MM.1S (cell line): ENCODE data around the gene SMIM1.

Experiments
- DNase-seq: peaks from one replicate; pipeline ENCODE4 v3.0.0-alpha.2; 2015
- H2AFZ ChIP-seq: fragments of 300-600 bp; sonication (generic); 2 replicates; pipeline ENCODE4 v1.6.0; 2016; ENCODE audit warnings: antibody characterized with exemption, low read length
- H3F3A ChIP-seq: fragments of 300-600 bp; sonication (generic); 2 replicates; pipeline ENCODE4 v1.6.1; 2016; ENCODE audit warnings: mild to moderate bottlenecking, antibody characterized with exemption, low read length, moderate library complexity, mixed read lengths; ENCODE audit not compliant: insufficient read depth
- H3K27ac ChIP-seq: fragments of 300-600 bp; sonication (generic); 2 replicates; pipeline ENCODE4 v1.5.1; 2016; ENCODE audit warnings: mild to moderate bottlenecking, low read length
- H3K27me3 ChIP-seq: fragments of 300-600 bp; sonication (generic); replicated peaks from 2 replicates; pipeline ENCODE4 v1.6.0; 2016; ENCODE audit warnings: low read length; ENCODE audit not compliant: insufficient read depth
- H3K36me3 ChIP-seq: fragments of 300-600 bp; sonication (generic); replicated peaks from 2 replicates; pipeline ENCODE4 v1.6.1; 2016; ENCODE audit warnings: mild to moderate bottlenecking, low read length, mixed read lengths; ENCODE audit not compliant: insufficient read depth
- H3K4me1 ChIP-seq: fragments of 300-600 bp; sonication (generic); 2 replicates; pipeline ENCODE4 v1.6.1; 2016; ENCODE audit warnings: low read length, mixed read lengths
- H3K4me2 ChIP-seq: fragments of 300-600 bp; sonication (generic); 2 replicates; pipeline ENCODE4 v1.6.0; 2016; ENCODE audit warnings: low read depth, low read length
- H3K4me3 ChIP-seq: fragments of 300-600 bp; sonication (generic); 2 replicates; pipeline ENCODE4 v1.5.1; 2016; ENCODE audit warnings: low read length, mixed read lengths
- H3K79me2 ChIP-seq: fragments of 300-600 bp; sonication (generic); 2 replicates; pipeline ENCODE4 v1.6.1; 2016; ENCODE audit warnings: mixed run types, low read length, mixed read lengths
- H3K9ac ChIP-seq: fragments of 300-600 bp; sonication (generic); 2 replicates; pipeline ENCODE4 v1.6.1; 2016; ENCODE audit warnings: low read length, mixed read lengths
- H3K9me2 ChIP-seq: fragments of 300-600 bp; sonication (generic); replicated peaks from 2 replicates; pipeline ENCODE4 v1.6.1; 2016; ENCODE audit warnings: mild to moderate bottlenecking, low read length, mixed read lengths; ENCODE audit not compliant: insufficient read depth
- H3K9me3 ChIP-seq: fragments of 300-600 bp; sonication (generic); replicated peaks from 2 replicates; pipeline ENCODE4 v1.6.1; 2016; ENCODE audit warnings: mild to moderate bottlenecking, low read length, mixed read lengths; ENCODE audit not compliant: insufficient read depth
- H4K20me1 ChIP-seq: fragments of 300-600 bp; sonication (generic); 2 replicates; pipeline ENCODE4 v1.6.1; 2016; ENCODE audit warnings: mild to moderate bottlenecking, low read length, moderate library complexity, mixed read lengths; ENCODE audit not compliant: insufficient read depth
- EZH2 ChIP-seq: fragments of 300-600 bp; sonication (generic); optimal IDR thresholded peaks from 2 replicates; pipeline ENCODE3; 2017; ENCODE audit warnings: low read depth, mild to moderate bottlenecking, antibody characterized with exemption, low read length, mixed read lengths
- EZH2phosphoT487 ChIP-seq: fragments of 300-600 bp; sonication (generic); IDR thresholded peaks from 2 replicates; pipeline ENCODE4 v1.6.1; 2018; ENCODE audit warnings: antibody characterized with exemption, low read length
- TF ChIP-seq, protein P1 (sequence below): fragments of 300-600 bp; sonication (generic); IDR thresholded peaks from 2 replicates; pipeline ENCODE4 v1.5.1; 2016; ENCODE audit warnings: antibody characterized with exemption, low read length, mixed read lengths

The SMIM1 gene

DNA sequence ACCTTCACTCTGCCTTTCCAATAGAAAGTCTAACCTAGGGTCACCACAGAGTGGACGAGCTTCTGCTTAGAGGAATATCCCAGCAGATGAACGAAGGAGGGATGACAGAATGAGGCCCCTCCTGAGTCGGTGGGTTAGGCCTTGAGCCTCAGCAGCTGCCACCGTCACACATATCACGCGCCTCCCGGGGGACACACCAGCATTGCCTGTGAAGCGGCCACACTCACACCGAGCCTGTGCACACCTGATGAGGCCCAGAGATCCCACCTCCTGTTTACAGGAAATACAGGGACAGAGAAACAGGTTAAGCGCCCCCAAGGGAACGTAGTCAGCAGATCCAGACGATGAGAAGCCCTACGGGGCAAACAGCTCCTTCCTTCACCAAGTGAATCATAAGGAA, 48.9 kb downstream of the SMIM1 start:
- DNase-seq, result no peak
- TF ChIP-seq EZH2 (no peak), EZH2phosphoT487 (no peak)
- TF ChIP-seq, protein P1, sequence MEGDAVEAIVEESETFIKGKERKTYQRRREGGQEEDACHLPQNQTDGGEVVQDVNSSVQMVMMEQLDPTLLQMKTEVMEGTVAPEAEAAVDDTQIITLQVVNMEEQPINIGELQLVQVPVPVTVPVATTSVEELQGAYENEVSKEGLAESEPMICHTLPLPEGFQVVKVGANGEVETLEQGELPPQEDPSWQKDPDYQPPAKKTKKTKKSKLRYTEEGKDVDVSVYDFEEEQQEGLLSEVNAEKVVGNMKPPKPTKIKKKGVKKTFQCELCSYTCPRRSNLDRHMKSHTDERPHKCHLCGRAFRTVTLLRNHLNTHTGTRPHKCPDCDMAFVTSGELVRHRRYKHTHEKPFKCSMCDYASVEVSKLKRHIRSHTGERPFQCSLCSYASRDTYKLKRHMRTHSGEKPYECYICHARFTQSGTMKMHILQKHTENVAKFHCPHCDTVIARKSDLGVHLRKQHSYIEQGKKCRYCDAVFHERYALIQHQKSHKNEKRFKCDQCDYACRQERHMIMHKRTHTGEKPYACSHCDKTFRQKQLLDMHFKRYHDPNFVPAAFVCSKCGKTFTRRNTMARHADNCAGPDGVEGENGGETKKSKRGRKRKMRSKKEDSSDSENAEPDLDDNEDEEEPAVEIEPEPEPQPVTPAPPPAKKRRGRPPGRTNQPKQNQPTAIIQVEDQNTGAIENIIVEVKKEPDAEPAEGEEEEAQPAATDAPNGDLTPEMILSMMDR, result no peak
- Histone ChIP-seq H2AFZ (no peak overlapping the region), H3F3A (no peaks in the 10 kb centered on the region), H3K27ac (no peak overlapping the region), H3K9me2 (no peaks in the 10 kb centered on the region), H3K79me2 (no peaks in the 10 kb centered on the region), H3K4me3 (no peak overlapping the region), H3K36me3 (no peaks in the 10 kb centered on the region), H3K4me1 (no peaks in the 10 kb centered on the region), H3K9me3 (no peaks in the 10 kb centered on the region), H3K9ac (no peak overlapping the region), H3K4me2 (no peak overlapping the region), H4K20me1 (no peaks in the 10 kb centered on the region), H3K27me3 (no peaks in the 10 kb centered on the region)

DNA sequence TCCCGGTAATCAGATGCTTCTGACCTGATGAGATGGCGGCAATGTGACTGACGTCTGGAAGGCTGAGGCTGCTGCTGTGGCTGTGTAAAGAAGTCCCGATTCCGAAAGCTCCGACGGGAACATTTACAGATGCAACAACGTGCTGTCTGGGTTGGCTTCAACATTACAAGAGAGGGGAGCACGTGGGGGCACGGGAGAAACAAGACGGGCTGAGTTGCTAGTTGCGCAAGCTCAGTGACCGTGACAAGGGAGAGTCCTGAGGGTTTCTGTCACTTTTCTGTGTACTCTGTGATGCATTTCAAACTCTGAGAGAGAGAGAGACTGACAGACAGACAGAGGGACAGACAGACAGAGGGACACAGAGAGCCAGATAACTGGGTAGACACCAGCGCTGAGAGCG, 49.4 kb downstream of the SMIM1 start:
- Histone ChIP-seq H3K27ac (no peak overlapping the region), H3K9ac (no peak overlapping the region), H3K4me1 (no peaks in the 10 kb centered on the region), H4K20me1 (no peaks in the 10 kb centered on the region), H3K9me2 (no peaks in the 10 kb centered on the region), H3K79me2 (no peaks in the 10 kb centered on the region), H3K36me3 (no peaks in the 10 kb centered on the region), H3F3A (no peaks in the 10 kb centered on the region), H2AFZ (no peak overlapping the region), H3K4me3 (no peak overlapping the region), H3K27me3 (no peaks in the 10 kb centered on the region), H3K4me2 (no peak overlapping the region), H3K9me3 (no peaks in the 10 kb centered on the region)
- no peak for DNase-seq
- TF ChIP-seq EZH2 (no peak), EZH2phosphoT487 (no peak)
- TF ChIP-seq, protein P1, result no peak

DNA sequence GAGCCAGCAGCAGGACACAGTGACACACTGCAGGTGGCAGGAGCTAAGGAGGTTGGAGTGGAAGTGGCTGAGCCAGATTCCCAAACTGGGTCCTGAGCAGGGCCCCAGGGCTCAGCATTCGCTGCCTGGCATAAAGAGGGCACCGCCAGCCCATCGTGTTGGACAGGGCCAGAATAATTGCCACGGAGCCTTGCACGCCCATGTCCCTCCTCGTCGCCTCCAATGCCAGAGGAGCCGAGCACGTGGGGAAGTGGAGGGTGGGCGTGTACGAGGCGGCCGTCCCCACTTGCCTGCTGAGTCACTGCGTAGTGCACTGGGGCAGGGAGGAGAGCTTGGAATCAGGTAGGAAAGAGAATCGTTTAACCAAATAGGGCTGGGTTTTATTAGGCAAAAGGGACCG, 49.9 kb downstream of the SMIM1 start:
- H3K4me3 ChIP-seq, result no peak overlapping the region
- H3K27ac ChIP-seq, result no peak overlapping the region
- no peaks in the 10 kb centered on the region for H3F3A ChIP-seq
- no peaks in the 10 kb centered on the region for H3K4me1 ChIP-seq
- H3K79me2 ChIP-seq, result no peaks in the 10 kb centered on the region
- TF ChIP-seq, protein P1, result no peak
- TF ChIP-seq EZH2phosphoT487 (no peak), EZH2 (no peak)
- DNase-seq, result no peak
- H3K9me2 ChIP-seq, result no peaks in the 10 kb centered on the region
- no peaks in the 10 kb centered on the region for H3K9me3 ChIP-seq
- no peaks in the 10 kb centered on the region for H3K36me3 ChIP-seq
- no peak overlapping the region for H3K9ac ChIP-seq
- no peak overlapping the region for H2AFZ ChIP-seq
- H4K20me1 ChIP-seq, result no peaks in the 10 kb centered on the region
- no peak overlapping the region for H3K4me2 ChIP-seq
- no peaks in the 10 kb centered on the region for H3K27me3 ChIP-seq
